ENCODE results near the gene LMTK2. TPM values are rescaled to one million over a fixed set of nuclear protein-coding genes. Genes with fewer than 3 reads are reported as not detected.

The LMTK2 gene
- total RNA-seq, 1 experiment from 2014 or later = 17.8 TPM

DNA sequence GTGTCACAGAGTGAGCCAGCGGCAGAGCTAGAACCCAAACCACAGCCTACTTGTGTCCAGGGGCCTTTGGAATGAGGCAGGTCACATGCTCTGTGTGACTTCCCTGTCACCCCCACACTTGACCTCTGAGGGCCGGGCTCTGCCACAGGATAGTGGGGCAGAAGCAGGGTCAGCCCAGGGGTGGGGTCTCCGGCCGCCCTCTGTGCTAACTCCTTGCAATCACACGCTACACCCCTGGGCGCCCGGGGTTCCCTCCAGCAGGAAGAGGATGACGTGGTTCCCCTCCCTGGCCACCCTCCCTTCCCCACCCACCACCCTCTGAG is 125.6 kb downstream of the LMTK2 start:
- ChIA-PET RAD21 (ENCODE audit: low non-redundant PET in 1 of 2, low total read pairs in 2 of 2, uncharacterized antibody in 2 of 2, unreplicated experiment in 2 of 2) (no interaction called here), POLR2A (no interaction called here), CTCF (no interaction called here)
- ATAC-seq = no peak
- no peaks in the 10 kb centered on the region for H3K4me1 ChIP-seq (ENCODE audit: control insufficient read depth in 1 of 2, insufficient read depth in 2 of 2, low read length in 2 of 2)
- TF ChIP-seq FOSL1 (IDR thresholded peaks at IDR 0.05; ENCODE audit: low read depth) = no peak
- TF ChIP-seq REST (IDR thresholded peaks at IDR 0.05; ENCODE audit: low read depth) = no peak
- no peak for TF ChIP-seq TCF7L2 (IDR thresholded peaks at IDR 0.05; ENCODE audit: borderline replicate concordance, extremely low read depth, insufficient read depth, insufficient read length)
- TF ChIP-seq EGR1 (IDR thresholded peaks at IDR 0.05; ENCODE audit: low read depth) = no peak
- no peak for TF ChIP-seq CTCF (IDR thresholded peaks at IDR 0.05 in 2 of 3, conservative IDR thresholded peaks at IDR 0.05 in 1 of 3; ENCODE audit: borderline replicate concordance in 1 of 3, insufficient read depth in 1 of 3, low read depth in 2 of 3, low read length in 2 of 3)
- H3K9me2 ChIP-seq (ENCODE audit: insufficient read depth) = no peaks in the 10 kb centered on the region
- no peaks in the 10 kb centered on the region for H3K27me3 ChIP-seq (ENCODE audit: insufficient read depth, low read length)
- H4K20me1 ChIP-seq (ENCODE audit: insufficient read depth) = no peaks in the 10 kb centered on the region
- H3K36me3 ChIP-seq (ENCODE audit: control insufficient read depth in 1 of 2, insufficient read depth in 2 of 2, low read length in 2 of 2) = no peaks in the 10 kb centered on the region
- no peak overlapping the region for H3K27ac ChIP-seq (ENCODE audit: low read depth, low read length)
- no TSS peak for BruUV-seq (replicated peaks)
- H3K4me2 ChIP-seq (ENCODE audit: low read length) = no peak overlapping the region
- no peaks in the 10 kb centered on the region for H3K9me3 ChIP-seq (ENCODE audit: control insufficient read depth in 1 of 2, insufficient read depth in 1 of 2, low read depth in 1 of 2, low read length in 2 of 2)
- H3K4me3 ChIP-seq (replicated peaks in 1 of 2; ENCODE audit: low read depth in 1 of 2, low read length in 2 of 2) = no peak overlapping the region
- H3K9ac ChIP-seq (ENCODE audit: low read length) = no peak overlapping the region
- H3K79me2 ChIP-seq (ENCODE audit: insufficient read depth, low read length) = no peaks in the 10 kb centered on the region
- DNase-seq (ENCODE audit: low read depth, low spot score) = no peak
- intact Hi-C loops (cut with micrococcal nuclease) = no loop called here
- no peak overlapping the region for H2AFZ ChIP-seq (ENCODE audit: low read depth, low read length, poor library complexity, severe bottlenecking)

Data from HCT116 (cell line).